Fibroblast of skin of right quadriceps (primary cell): ENCODE measurements around the gene HSPG2.
"Not testable (repeated sequence)": the region's sequence is repeated elsewhere in the genome, so short reads cannot be mapped to it uniquely, and the experiment has no call there.

Experiments used
- DNase-seq: peaks from one replicate; pipeline ENCODE4 v3.0.0-alpha.2; 2013

HSPG2 gene

GRCh38 chr1:21911205-21912001 is 25.7 kb downstream of the HSPG2 start:
- no peak for DNase-seq

- no peak for DNase-seq
These were observed 26.4 kb downstream of the HSPG2 start for GRCh38 chr1:21910558-21911204.

- DNase-seq, result peak; percentile 85
These were observed 27.2 kb downstream of the HSPG2 start for GRCh38 chr1:21909787-21910503.

- peak; percentile 43 for DNase-seq
These were observed 27.8 kb downstream of the HSPG2 start for GRCh38 chr1:21909286-21909759.

GRCh38 chr1:21907737-21908534 is 29.2 kb downstream of the HSPG2 start:
- not testable (repeated sequence) for DNase-seq

GRCh38 chr1:21907079-21907418 is 30.1 kb downstream of the HSPG2 start:
- no peak for DNase-seq

GRCh38 chr1:21906173-21907078 is 30.7 kb downstream of the HSPG2 start:
- DNase-seq, result no peak

GRCh38 chr1:21904704-21905520 is 32.2 kb downstream of the HSPG2 start:
- DNase-seq, result peak; percentile 70

GRCh38 chr1:21904454-21904703 is 32.7 kb downstream of the HSPG2 start:
- no peak for DNase-seq

GRCh38 chr1:21903638-21904453 is 33.3 kb downstream of the HSPG2 start:
- DNase-seq, result no peak

GRCh38 chr1:21902026-21903012 is 34.8 kb downstream of the HSPG2 start:
- DNase-seq, result no peak

GRCh38 chr1:21901473-21901847 is 35.6 kb downstream of the HSPG2 start:
- DNase-seq, result peak; percentile 40

- DNase-seq, result no peak
These were observed 36.2 kb downstream of the HSPG2 start for GRCh38 chr1:21900766-21901472.

- DNase-seq, result no peak
These were observed 37.1 kb downstream of the HSPG2 start for GRCh38 chr1:21899987-21900386.

GRCh38 chr1:21899267-21899810 is 37.8 kb downstream of the HSPG2 start:
- DNase-seq, result no peak

GRCh38 chr1:21898326-21899200 is 38.5 kb downstream of the HSPG2 start:
- DNase-seq, result no peak

GRCh38 chr1:21897844-21898243 is 39.3 kb downstream of the HSPG2 start:
- DNase-seq, result no peak
